Mucosa of stomach (tissue), 1 donor: ENCODE measurements around the gene SLC2A4.

Experiments used
- H3K27me3 ChIP-seq: one replicate; pipeline ENCODE4 v1.7.0; 2013; ENCODE audit warnings: mild to moderate bottlenecking, low read length; ENCODE audit not compliant: control insufficient read depth, insufficient read depth
- H3K36me3 ChIP-seq: one replicate; pipeline ENCODE4 v1.7.0; 2013; ENCODE audit warnings: low read length; ENCODE audit not compliant: control insufficient read depth, insufficient read depth
- H3K4me1 ChIP-seq: one replicate; pipeline ENCODE4 v1.7.0; 2013; ENCODE audit warnings: mild to moderate bottlenecking, low read length; ENCODE audit not compliant: control insufficient read depth, insufficient read depth
- H3K4me3 ChIP-seq: one replicate; pipeline ENCODE4 v1.7.0; 2013; ENCODE audit warnings: low read length
- H3K9ac ChIP-seq: one replicate; pipeline ENCODE4 v1.7.0; 2013; ENCODE audit warnings: mild to moderate bottlenecking, low read length, moderate library complexity
- H3K9me3 ChIP-seq: one replicate; pipeline ENCODE4 v1.7.0; 2013; ENCODE audit warnings: mild to moderate bottlenecking, low read length, moderate library complexity; ENCODE audit not compliant: control insufficient read depth
- donor health status: Pancreatic carcinoma.

Gene SLC2A4

GRCh38 chr17:7306911-7307685 lies 25.6 kb downstream of the SLC2A4 start, which contains the start of gene EIF5A:
Gene EIF5A, plus strand, starts transcription at chr17:7307628. Its CDS starts 2,008 bp downstream, at chr17:7309636.
- peak within 1 kb of the TSS; percentile 91 for H3K4me3 ChIP-seq
- peak within 1 kb of the TSS; percentile 86 for H3K9ac ChIP-seq
- peaks cover 16% of the 10 kb centered on the region for H3K4me1 ChIP-seq
- no peaks in the 10 kb centered on the region for H3K27me3 ChIP-seq
- no peaks in the 10 kb centered on the region for H3K9me3 ChIP-seq
- peaks cover 11% of the 10 kb centered on the region for H3K36me3 ChIP-seq

GRCh38 chr17:7307686-7308624 lies 26.4 kb downstream of the SLC2A4 start:
- Histone ChIP-seq H3K36me3 (peaks cover 13% of the 10 kb centered on the region), H3K27me3 (no peaks in the 10 kb centered on the region), H3K4me1 (peaks cover 20% of the 10 kb centered on the region), H3K9me3 (no peaks in the 10 kb centered on the region), H3K4me3 (peak overlapping the region; percentile 91), H3K9ac (peak overlapping the region; percentile 86)

- peaks cover 21% of the 10 kb centered on the region for H3K36me3 ChIP-seq
- H3K4me1 ChIP-seq: peaks cover 29% of the 10 kb centered on the region
- H3K4me3 ChIP-seq: peak overlapping the region; percentile 91
- H3K9ac ChIP-seq: peak overlapping the region; percentile 86
- H3K27me3 ChIP-seq: no peaks in the 10 kb centered on the region
- H3K9me3 ChIP-seq: no peaks in the 10 kb centered on the region
Observed at GRCh38 chr17:7308625-7309433, 27.3 kb downstream of the SLC2A4 start.

GRCh38 chr17:7309628-7310027 lies 28.1 kb downstream of the SLC2A4 start:
- no peaks in the 10 kb centered on the region for H3K9me3 ChIP-seq
- H3K4me3 ChIP-seq: peak overlapping the region; percentile 91
- H3K9ac ChIP-seq: no peak overlapping the region
- H3K27me3 ChIP-seq: no peaks in the 10 kb centered on the region
- H3K36me3 ChIP-seq: peaks cover 21% of the 10 kb centered on the region
- peaks cover 37% of the 10 kb centered on the region for H3K4me1 ChIP-seq

GRCh38 chr17:7311110-7311705 lies 29.7 kb downstream of the SLC2A4 start:
- Histone ChIP-seq H3K36me3 (peaks cover 21% of the 10 kb centered on the region), H3K9ac (no peak overlapping the region), H3K9me3 (no peaks in the 10 kb centered on the region), H3K4me3 (no peak overlapping the region), H3K4me1 (peaks cover 44% of the 10 kb centered on the region), H3K27me3 (no peaks in the 10 kb centered on the region)

GRCh38 chr17:7312432-7313087 lies 31.0 kb downstream of the SLC2A4 start:
- H3K36me3 ChIP-seq: peaks cover 21% of the 10 kb centered on the region
- H3K4me3 ChIP-seq: no peak overlapping the region
- H3K9ac ChIP-seq: no peak overlapping the region
- H3K27me3 ChIP-seq: no peaks in the 10 kb centered on the region
- no peaks in the 10 kb centered on the region for H3K9me3 ChIP-seq
- peaks cover 44% of the 10 kb centered on the region for H3K4me1 ChIP-seq

- H3K36me3 ChIP-seq: peaks cover 21% of the 10 kb centered on the region
- H3K4me3 ChIP-seq: no peak overlapping the region
- H3K4me1 ChIP-seq: peaks cover 44% of the 10 kb centered on the region
- no peaks in the 10 kb centered on the region for H3K27me3 ChIP-seq
- H3K9ac ChIP-seq: peak overlapping the region; percentile 24
- no peaks in the 10 kb centered on the region for H3K9me3 ChIP-seq
Observed at GRCh38 chr17:7313088-7313889, 31.8 kb downstream of the SLC2A4 start.

GRCh38 chr17:7313890-7314718 lies 32.6 kb downstream of the SLC2A4 start:
- Histone ChIP-seq H3K9ac (peak overlapping the region; percentile 79), H3K27me3 (no peaks in the 10 kb centered on the region), H3K9me3 (no peaks in the 10 kb centered on the region), H3K4me1 (peaks cover 41% of the 10 kb centered on the region), H3K36me3 (peaks cover 21% of the 10 kb centered on the region), H3K4me3 (peak overlapping the region; percentile 70)

GRCh38 chr17:7314719-7315569 lies 33.4 kb downstream of the SLC2A4 start, which contains the start of gene GPS2:
Gene GPS2, minus strand, starts transcription at chr17:7315360. Its CDS starts 308 bp downstream, at chr17:7315052.
- peak within 1 kb of the TSS; percentile 79 for H3K9ac ChIP-seq
- H3K4me1 ChIP-seq: peaks cover 32% of the 10 kb centered on the region
- no peaks in the 10 kb centered on the region for H3K9me3 ChIP-seq
- peaks cover 17% of the 10 kb centered on the region for H3K36me3 ChIP-seq
- H3K4me3 ChIP-seq: peak within 1 kb of the TSS; percentile 70
- no peaks in the 10 kb centered on the region for H3K27me3 ChIP-seq
